ENCODE measurements around the gene SCAPER. TPM values are rescaled to one million over a fixed set of nuclear protein-coding genes. Genes with fewer than 3 reads are reported as not detected.

Gene SCAPER
- total and polyA plus RNA-seq, 2 of the 4 experiments (the other 2 are of a cell fraction) = 2.9 to 9.7 TPM

DNA sequence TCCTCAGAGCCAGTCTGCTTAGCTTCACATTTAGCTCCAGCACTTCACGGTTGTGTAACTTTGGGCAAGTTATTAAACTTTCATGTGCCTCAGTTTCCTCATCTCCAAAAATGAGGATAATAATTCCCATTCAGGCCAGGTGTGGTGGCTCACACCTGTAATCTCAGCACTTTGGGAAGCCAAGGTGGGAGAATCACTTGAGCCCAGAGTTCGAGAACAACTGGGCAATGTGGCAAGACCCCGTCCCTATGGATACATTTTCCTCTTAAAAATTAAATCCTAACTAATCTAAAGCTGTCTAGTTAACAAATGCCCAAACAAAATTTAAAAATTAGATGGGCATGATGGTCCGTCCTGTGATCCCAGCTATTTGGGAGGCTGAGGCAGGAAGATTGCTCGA, 33.6 kb upstream of the SCAPER start:
- intact Hi-C loops (cut with micrococcal nuclease) (no loop called here), in situ Hi-C loops (cut with MboI; ENCODE audit: low sequenced_read_pairs) (no loop called here), dilution Hi-C loops (cut with HindIII; ENCODE audit: low sequenced_read_pairs, unreplicated experiment) (no loop called here)
- ChIA-PET CTCF (no interaction called here), POLR2A (ENCODE audit: unreplicated experiment) (no interaction called here)
- Histone ChIP-seq H3K9me1 (ENCODE audit: insufficient read depth, low read length) (no peaks in the 10 kb centered on the region), H3K79me1 (ENCODE audit: low read depth in 1 of 2, low read length in 2 of 2) (peaks cover 4 to 7% of the 10 kb centered on the region in 2 experiments; a peak in 3 of 4 replicates), H4K8ac (ENCODE audit: low read depth in 2 of 2, low read length in 2 of 2) (no peak overlapping the region), H3K4ac (ENCODE audit: low read depth, low read length) (no peak overlapping the region), H4K20me1 (ENCODE audit: insufficient read depth, low read length) (no peaks in the 10 kb centered on the region; the same call in 1 of the 2 replicates), H3K27me3 (ENCODE audit: control insufficient read depth, insufficient read depth, low read length) (no peaks in the 10 kb centered on the region), H2AK9ac (replicated peaks; ENCODE audit: low read depth, low read length, poor library complexity) (no peak overlapping the region), H3K18ac (ENCODE audit: low read depth, low read length) (no peak overlapping the region), H4K5ac (ENCODE audit: low read depth, low read length) (no peak overlapping the region), H3K4me3 (ENCODE audit: insufficient read depth, low read depth, low read length) (no peak overlapping the region), H3K4me2 (ENCODE audit: low read depth, low read length) (no peak overlapping the region), H3K23ac (ENCODE audit: low read depth, low read length) (no peak overlapping the region), H2BK15ac (ENCODE audit: low read depth, low read length) (no peak overlapping the region), H2BK120ac (ENCODE audit: low read depth, low read length) (no peak overlapping the region), H3K4me1 (ENCODE audit: control insufficient read depth, insufficient read depth, low read length) (0 out of 2 replicates have a peak, but pooled peaks cover 3% of the 10 kb centered on the region), H3K14ac (replicated peaks; ENCODE audit: low read depth, low read length) (no peak overlapping the region), H2AK5ac (ENCODE audit: low read depth, low read length) (no peak overlapping the region), H2BK5ac (ENCODE audit: low read depth, low read length, poor library complexity, severe bottlenecking) (no peak overlapping the region), H2BK20ac (ENCODE audit: low read depth, low read length) (no peak overlapping the region), H3K9ac (ENCODE audit: low read depth, low read length) (no peak overlapping the region), H3K9me3 (ENCODE audit: control insufficient read depth, insufficient read depth, low read length) (no peaks in the 10 kb centered on the region), H4K91ac (ENCODE audit: insufficient read depth, low read depth, low read length) (no peak overlapping the region), H3K56ac (ENCODE audit: extremely low read depth, insufficient read depth, low read length) (no peak overlapping the region), H3K36me3 (ENCODE audit: control insufficient read depth, insufficient read depth, low read length) (peaks cover 9% of the 10 kb centered on the region), H3K27ac (ENCODE audit: insufficient read depth, low read length) (no peak overlapping the region), H2AFZ (replicated peaks; ENCODE audit: low read length, poor library complexity) (no peak overlapping the region)
- 100% methylated on average over 1 of the region's 5 CpGs; no CpG with 5 or more reads in 1 of the 2 experiments for WGBS, 2 experiments (ENCODE audit: extremely low coverage in 2 of 2, insufficient read length in 1 of 2)
- no peak for DNase-seq
- no peak for ATAC-seq (ENCODE audit: low read depth)
- BruUV-seq (replicated peaks) = no TSS peak
- TF ChIP-seq, protein P1, sequence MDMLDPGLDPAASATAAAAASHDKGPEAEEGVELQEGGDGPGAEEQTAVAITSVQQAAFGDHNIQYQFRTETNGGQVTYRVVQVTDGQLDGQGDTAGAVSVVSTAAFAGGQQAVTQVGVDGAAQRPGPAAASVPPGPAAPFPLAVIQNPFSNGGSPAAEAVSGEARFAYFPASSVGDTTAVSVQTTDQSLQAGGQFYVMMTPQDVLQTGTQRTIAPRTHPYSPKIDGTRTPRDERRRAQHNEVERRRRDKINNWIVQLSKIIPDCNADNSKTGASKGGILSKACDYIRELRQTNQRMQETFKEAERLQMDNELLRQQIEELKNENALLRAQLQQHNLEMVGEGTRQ (IDR thresholded peaks at IDR 0.05; ENCODE audit: low read depth, low read length) = no peak
